Ecto neural progenitor cell (in vitro differentiated cells): ENCODE data around the gene MAD1L1.

Source experiments
- DNase-seq: peaks from one replicate; pipeline ENCODE4 v3.0.0-alpha.2; 2018; ENCODE audit warnings: low spot score

MAD1L1 gene

GRCh38 chr7:2156756-2157472, 75.8 kb downstream of the MAD1L1 start:
- no peak for DNase-seq

DNA sequence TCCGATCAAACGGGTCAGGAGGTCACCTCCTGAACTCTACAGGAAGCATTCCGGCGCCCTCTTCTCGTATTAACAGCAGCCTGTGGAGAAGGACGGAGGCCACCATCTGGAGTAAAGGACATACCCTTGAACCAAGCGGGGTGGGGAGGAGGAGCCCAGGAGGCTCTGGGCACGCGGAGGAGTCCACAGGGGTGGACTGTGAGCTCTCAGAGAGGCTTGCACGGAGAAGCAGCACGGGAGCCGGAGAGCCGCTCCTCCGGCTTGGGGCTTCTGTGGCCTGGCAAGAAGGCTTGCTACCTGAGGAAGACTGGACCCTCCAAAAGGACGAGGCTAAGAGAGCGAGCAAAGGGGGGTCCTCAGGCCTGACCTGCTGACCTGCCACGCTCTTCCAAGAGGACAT, 77.9 kb downstream of the MAD1L1 start:
- no peak for DNase-seq

DNA sequence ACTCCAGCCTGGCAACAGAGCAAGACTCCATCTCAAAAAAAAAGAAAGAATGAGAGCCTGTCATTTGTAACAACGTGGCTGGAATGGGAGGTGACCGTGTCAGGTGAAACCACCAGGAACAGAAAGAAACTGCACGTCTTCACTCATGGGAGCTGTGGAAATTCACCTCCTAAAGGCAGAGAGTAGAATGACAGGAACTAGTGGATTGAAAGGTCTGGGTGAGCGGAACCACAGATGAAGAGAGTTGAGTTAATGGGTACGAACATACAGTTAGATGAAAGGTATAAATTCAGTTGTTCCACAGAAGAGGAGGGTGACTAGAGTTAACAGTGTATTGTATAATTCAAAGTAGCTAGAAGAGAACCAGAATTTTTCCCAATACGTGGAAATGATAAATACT, 78.6 kb downstream of the MAD1L1 start:
- DNase-seq, result no peak

DNA sequence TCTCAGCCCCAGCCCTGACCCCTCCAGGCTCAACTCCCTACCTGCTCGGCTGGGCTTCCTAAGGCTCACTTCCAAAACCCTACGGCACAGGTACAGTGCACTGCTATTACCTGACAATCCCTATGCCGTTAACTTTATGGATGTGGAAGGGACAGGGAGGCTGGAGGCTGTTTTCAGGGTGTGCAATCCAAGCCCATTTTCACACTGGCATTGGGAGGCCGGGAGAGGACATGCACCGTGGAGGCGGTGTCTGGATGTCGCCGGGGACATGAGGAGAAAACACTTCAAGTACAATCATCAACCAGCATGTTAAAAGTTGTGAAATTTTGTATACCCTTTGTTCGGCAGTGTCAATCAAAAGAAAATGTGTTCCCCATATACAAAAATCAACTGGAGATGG, 80.1 kb downstream of the MAD1L1 start:
- DNase-seq, result no peak

- DNase-seq, result no peak
Observed at GRCh38 chr7:2151801-2152612, 80.7 kb downstream of the MAD1L1 start.

- no peak for DNase-seq
Observed at GRCh38 chr7:2151237-2151636, 81.5 kb downstream of the MAD1L1 start.

DNA sequence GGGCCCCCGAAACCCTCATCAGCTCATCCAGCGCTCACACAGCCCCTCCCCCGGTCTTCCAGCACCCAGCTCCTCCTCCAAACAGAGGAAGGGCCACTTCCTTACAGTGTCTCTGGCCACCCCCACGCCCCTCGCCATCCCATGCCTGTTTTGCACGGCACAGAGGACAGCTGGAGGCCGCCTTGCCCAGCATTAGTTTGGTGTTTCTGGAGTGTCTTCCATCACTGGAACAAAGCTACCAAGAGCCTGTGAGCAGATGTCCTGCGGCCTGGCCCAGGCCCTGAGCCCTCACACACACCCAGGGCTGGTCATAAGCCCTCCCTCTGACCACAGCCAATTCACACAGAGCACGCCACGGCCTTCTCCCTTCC, 82.3 kb downstream of the MAD1L1 start:
- DNase-seq, result no peak

- no peak for DNase-seq
Observed at GRCh38 chr7:2149672-2150444, 82.9 kb downstream of the MAD1L1 start.

DNA sequence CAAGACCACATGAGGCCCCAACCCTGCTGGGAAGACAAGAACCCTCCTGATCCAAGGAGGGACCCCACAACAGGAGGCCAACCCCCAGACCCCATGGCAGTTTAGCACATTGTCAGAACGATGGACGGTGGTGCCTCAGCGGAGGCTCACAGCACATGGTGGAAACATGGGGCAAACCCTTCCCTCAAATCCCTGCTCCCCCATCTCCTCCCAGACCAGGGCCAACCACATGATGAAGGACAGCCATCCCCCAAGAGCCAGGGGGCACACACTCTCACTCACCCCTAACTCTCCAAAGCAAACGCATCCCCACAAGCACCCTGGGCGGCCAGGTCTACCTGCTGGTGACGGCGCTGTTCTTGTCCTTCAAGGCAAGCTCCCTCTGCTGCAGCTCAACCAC, 83.9 kb downstream of the MAD1L1 start:
- DNase-seq, result no peak

GRCh38 chr7:2148189-2148588, 84.6 kb downstream of the MAD1L1 start:
- no peak for DNase-seq

- no peak for DNase-seq
Observed at GRCh38 chr7:2146676-2147472, 85.9 kb downstream of the MAD1L1 start.

- no peak for DNase-seq
Observed at GRCh38 chr7:2145835-2146580, 86.7 kb downstream of the MAD1L1 start.

DNA sequence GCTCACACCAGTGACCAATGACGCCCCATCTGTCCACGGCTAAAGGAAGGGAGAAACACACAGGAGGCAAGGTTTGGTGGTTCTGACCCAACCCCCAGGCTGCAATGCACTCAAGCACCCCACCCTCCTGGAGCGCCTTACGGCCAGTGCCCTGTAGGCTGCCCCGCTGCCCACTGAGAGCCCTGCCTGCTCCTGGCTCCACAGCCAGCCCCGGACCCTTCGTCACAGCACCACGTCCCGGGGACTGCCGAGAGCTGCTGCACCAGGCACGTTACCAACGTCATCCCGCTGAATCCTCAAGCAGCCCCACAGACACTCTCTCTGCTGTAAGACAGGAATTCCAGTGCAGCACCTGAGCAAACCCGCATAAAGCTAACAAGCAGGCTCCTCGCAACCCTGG, 87.8 kb downstream of the MAD1L1 start:
- no peak for DNase-seq

GRCh38 chr7:2143981-2144595, 88.7 kb downstream of the MAD1L1 start:
- DNase-seq, result no peak

DNA sequence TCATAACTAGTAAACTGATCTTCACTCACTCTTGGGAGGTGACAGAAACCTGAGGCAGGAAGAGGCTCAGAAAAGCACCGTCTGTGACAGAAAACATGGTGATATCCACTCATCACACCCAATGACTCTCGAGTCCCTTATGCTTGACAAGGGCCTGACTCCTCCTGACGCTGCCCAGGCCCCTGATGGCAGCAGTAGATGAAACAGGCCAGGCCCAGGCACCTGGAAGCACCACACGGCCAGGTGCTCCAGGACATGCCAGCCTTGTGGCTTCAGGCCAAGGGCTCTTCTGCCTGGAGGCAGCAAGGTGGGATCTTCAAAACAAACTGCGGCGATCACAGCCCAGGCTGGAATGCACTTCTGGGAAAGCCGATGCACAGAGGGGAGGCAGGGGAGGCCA, 89.3 kb downstream of the MAD1L1 start:
- no peak for DNase-seq

- no peak for DNase-seq
Observed at GRCh38 chr7:2142386-2142785, 90.4 kb downstream of the MAD1L1 start.

DNA sequence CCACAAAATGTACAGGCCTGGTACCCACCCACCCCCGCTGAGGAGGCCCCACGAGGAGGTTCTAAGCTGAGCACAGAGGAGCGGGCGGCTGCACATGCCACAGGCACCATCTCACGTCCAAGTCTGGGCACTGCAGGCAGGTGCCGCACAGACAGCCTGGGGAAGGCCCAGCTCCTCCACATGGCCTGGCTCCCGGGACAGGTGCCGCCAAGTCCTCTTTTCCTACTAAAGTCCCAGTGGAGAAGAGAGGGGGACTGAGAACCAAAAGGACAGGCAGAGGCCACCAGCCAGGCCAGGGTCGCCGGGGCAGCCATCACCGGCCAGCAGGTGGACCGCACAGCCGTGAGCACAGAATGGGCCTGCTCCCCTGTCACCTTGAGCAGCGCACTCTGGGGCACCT, 91.1 kb downstream of the MAD1L1 start:
- no peak for DNase-seq

DNA sequence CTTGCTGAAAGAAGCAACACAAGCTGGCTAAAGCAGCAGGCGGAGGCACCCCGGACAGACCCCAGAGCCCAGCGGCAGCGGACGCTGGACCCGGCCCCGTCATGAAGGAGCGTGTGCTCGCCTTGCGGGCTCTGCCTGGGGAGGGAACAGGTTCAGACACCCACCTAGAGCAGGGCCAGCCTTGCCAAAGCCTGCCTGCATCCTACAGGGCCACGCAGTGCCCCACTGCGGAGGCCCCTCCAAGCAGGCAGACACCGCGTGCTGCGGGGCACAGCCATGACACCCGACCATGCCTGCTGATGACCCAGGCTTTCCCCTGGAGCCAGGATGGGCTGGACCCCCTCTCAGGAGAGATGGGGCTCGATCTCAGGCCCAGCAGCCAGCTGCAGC, 91.7 kb downstream of the MAD1L1 start:
- DNase-seq, result no peak

- DNase-seq, result no peak
Observed at GRCh38 chr7:2140216-2141020, 92.3 kb downstream of the MAD1L1 start.
